ENCODE measurements around the gene POU2F3. TPM values are rescaled to one million over a fixed set of nuclear protein-coding genes. Genes with fewer than 3 reads are reported as not detected.

POU2F3 gene
- total and polyA plus RNA-seq, 2 of the 4 experiments (the other 2 are of a cell fraction) = under 0.01 to 0.09 TPM

DNA sequence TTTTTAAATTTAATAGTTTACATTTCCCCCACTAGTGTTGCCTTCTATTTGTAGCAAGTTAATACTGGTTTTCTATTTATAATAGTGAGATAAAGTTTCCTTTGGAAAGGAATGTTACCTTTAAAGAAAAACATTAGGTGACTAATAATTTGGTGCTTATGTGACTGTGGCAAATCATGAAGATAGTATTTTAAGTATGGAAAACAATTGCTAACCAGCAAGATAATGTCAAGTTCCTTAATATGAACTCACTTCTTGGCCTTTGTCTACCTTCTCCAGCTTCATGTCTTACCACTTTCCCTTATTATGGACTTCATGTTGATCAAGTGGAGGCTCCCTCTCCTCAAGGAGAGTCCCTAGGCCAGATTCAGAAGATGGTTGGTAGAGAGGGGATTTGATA lies 123.5 kb downstream of the POU2F3 start:
- no peaks in the 10 kb centered on the region for H3K27me3 ChIP-seq (ENCODE audit: control insufficient read depth, insufficient read depth, low read length)
- 0 out of 2 replicates have a peak overlapping the region, but pooled peaks have one; percentile 6 for H3K23ac ChIP-seq (ENCODE audit: low read depth, low read length)
- ATAC-seq (ENCODE audit: low read depth) (peak; percentile 31), DNase-seq (no peak)
- peak overlapping the region; percentile 59; the same call in 1 of the 3 replicates for H2BK15ac ChIP-seq (ENCODE audit: low read depth, low read length)
- peak overlapping the region; percentile 35 for H3K14ac ChIP-seq (replicated peaks; ENCODE audit: low read depth, low read length)
- H4K91ac ChIP-seq (ENCODE audit: insufficient read depth, low read depth, low read length) = peak overlapping the region; percentile 30
- H3K4me3 ChIP-seq (ENCODE audit: insufficient read depth, low read depth, low read length) = no peak overlapping the region
- H4K5ac ChIP-seq (ENCODE audit: low read depth, low read length) = peak overlapping the region; percentile 18; the same call in 1 of the 2 replicates
- intact Hi-C loops (cut with micrococcal nuclease) (no loop called here), dilution Hi-C loops (cut with HindIII; ENCODE audit: low sequenced_read_pairs, unreplicated experiment) (no loop called here), in situ Hi-C loops (cut with MboI; ENCODE audit: low sequenced_read_pairs) (no loop called here)
- H3K56ac ChIP-seq (ENCODE audit: extremely low read depth, insufficient read depth, low read length) = no peak overlapping the region
- 0 out of 2 replicates have a peak overlapping the region, but pooled peaks have one; percentile 86 for H2AK5ac ChIP-seq (ENCODE audit: low read depth, low read length)
- H3K79me1 ChIP-seq (ENCODE audit: low read depth in 1 of 2, low read length in 2 of 2) = peaks cover 29 to 60% of the 10 kb centered on the region in 2 experiments
- H2AFZ ChIP-seq (replicated peaks; ENCODE audit: low read length, poor library complexity) = no peak overlapping the region
- ChIA-PET POLR2A (ENCODE audit: unreplicated experiment) (no interaction called here), CTCF (no interaction called here)
- H3K4ac ChIP-seq (ENCODE audit: low read depth, low read length) = peak overlapping the region; percentile 56; the same call in 1 of the 2 replicates
- TF ChIP-seq NFE2L2 (IDR thresholded peaks at IDR 0.05; ENCODE audit: low read depth, low read length) (no peak), SMC3 (IDR thresholded peaks at IDR 0.05; ENCODE audit: low read depth, low read length) (no peak), RAD21 (IDR thresholded peaks at IDR 0.05; ENCODE audit: low read length) (no peak), RCOR1 (IDR thresholded peaks at IDR 0.05; ENCODE audit: insufficient replicate concordance, low read length) (no peak), BHLHE40 (IDR thresholded peaks at IDR 0.05; ENCODE audit: low read depth, low read length) (no peak), CHD1 (IDR thresholded peaks at IDR 0.05; ENCODE audit: low read depth, low read length) (no peak), CEBPB (IDR thresholded peaks at IDR 0.05; ENCODE audit: low read depth, low read length) (no peak)
- TF ChIP-seq, protein P1, sequence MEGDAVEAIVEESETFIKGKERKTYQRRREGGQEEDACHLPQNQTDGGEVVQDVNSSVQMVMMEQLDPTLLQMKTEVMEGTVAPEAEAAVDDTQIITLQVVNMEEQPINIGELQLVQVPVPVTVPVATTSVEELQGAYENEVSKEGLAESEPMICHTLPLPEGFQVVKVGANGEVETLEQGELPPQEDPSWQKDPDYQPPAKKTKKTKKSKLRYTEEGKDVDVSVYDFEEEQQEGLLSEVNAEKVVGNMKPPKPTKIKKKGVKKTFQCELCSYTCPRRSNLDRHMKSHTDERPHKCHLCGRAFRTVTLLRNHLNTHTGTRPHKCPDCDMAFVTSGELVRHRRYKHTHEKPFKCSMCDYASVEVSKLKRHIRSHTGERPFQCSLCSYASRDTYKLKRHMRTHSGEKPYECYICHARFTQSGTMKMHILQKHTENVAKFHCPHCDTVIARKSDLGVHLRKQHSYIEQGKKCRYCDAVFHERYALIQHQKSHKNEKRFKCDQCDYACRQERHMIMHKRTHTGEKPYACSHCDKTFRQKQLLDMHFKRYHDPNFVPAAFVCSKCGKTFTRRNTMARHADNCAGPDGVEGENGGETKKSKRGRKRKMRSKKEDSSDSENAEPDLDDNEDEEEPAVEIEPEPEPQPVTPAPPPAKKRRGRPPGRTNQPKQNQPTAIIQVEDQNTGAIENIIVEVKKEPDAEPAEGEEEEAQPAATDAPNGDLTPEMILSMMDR (conservative IDR thresholded peaks at IDR 0.05; ENCODE audit: low read depth, low read length) = no peak
- TF ChIP-seq, protein P2, sequence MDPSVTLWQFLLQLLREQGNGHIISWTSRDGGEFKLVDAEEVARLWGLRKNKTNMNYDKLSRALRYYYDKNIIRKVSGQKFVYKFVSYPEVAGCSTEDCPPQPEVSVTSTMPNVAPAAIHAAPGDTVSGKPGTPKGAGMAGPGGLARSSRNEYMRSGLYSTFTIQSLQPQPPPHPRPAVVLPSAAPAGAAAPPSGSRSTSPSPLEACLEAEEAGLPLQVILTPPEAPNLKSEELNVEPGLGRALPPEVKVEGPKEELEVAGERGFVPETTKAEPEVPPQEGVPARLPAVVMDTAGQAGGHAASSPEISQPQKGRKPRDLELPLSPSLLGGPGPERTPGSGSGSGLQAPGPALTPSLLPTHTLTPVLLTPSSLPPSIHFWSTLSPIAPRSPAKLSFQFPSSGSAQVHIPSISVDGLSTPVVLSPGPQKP (IDR thresholded peaks at IDR 0.05; ENCODE audit: borderline replicate concordance, low read depth, low read length) = no peak
- peaks cover 11% of the 10 kb centered on the region for H3K9me1 ChIP-seq (ENCODE audit: insufficient read depth, low read length)
- H3K4me2 ChIP-seq (ENCODE audit: low read depth, low read length) = peak overlapping the region; percentile 73; the same call in 1 of the 2 replicates
- H3K36me3 ChIP-seq (ENCODE audit: control insufficient read depth, insufficient read depth, low read length) = no peaks in the 10 kb centered on the region
- H4K20me1 ChIP-seq (ENCODE audit: insufficient read depth, low read length) = peaks cover 80% of the 10 kb centered on the region
- no TSS peak for BruUV-seq (replicated peaks)
- H3K9me3 ChIP-seq (ENCODE audit: control insufficient read depth, insufficient read depth, low read length) = no peaks in the 10 kb centered on the region
- peak overlapping the region; percentile 4 to 49; a peak in 1 of 4 replicates for H4K8ac ChIP-seq (ENCODE audit: low read depth in 2 of 2, low read length in 2 of 2)
- H3K27ac ChIP-seq (ENCODE audit: insufficient read depth, low read length) = peak overlapping the region; percentile 35; the same call in 1 of the 2 replicates
- peak overlapping the region; percentile 65; the same call in 1 of the 2 replicates for H3K18ac ChIP-seq (ENCODE audit: low read depth, low read length)
- H2BK5ac ChIP-seq (ENCODE audit: low read depth, low read length, poor library complexity, severe bottlenecking) = peak overlapping the region; percentile 87
- H2BK20ac ChIP-seq (ENCODE audit: low read depth, low read length) = peak overlapping the region; percentile 55; the same call in 1 of the 2 replicates
- no peak overlapping the region for H3K9ac ChIP-seq (ENCODE audit: low read depth, low read length)
- H2AK9ac ChIP-seq (replicated peaks; ENCODE audit: low read depth, low read length, poor library complexity) = no peak overlapping the region
- peak overlapping the region; percentile 54; the same call in 1 of the 2 replicates for H2BK120ac ChIP-seq (ENCODE audit: low read depth, low read length)
- peaks cover 14% of the 10 kb centered on the region for H3K4me1 ChIP-seq (ENCODE audit: control insufficient read depth, insufficient read depth, low read length)
